HepG2 (cell line): Measurements from ENCODE around the gene BEAN1. TPM values are rescaled to one million over a fixed set of nuclear protein-coding genes. Genes with fewer than 3 reads are reported as not detected.

Source experiments
- ATAC-seq: fragments of 200-7000 bp; cut with Tn5 transposase; 3 replicates; pipeline ENCODE4 v1.9.1; 2020; ENCODE audit warnings: mild to moderate bottlenecking, moderate library complexity
- BruUV-seq: library from RNA; stranded (reverse); fragments of 400-500 nt; replicated peaks from 2 replicates; lab custom pipeline; 2021; lab: Mats Ljungman, UMichigan
- CTCF ChIA-PET: fragments of 300-600 bp; formaldehyde crosslinking; extraction: SDS; loops from one replicate; lab custom pipeline; 2021; ENCODE audit warnings: low total read pairs, inconsistent platforms, low intra/inter-chr PET ratio; lab: Yijun Ruan, JAX
- POLR2A ChIA-PET: fragments of 350-600 bp; sonication (Branson Sonifier 250); formaldehyde crosslinking; loops from one replicate; lab custom pipeline; 2020; ENCODE audit warnings: antibody characterized with exemption, inconsistent platforms; lab: Yijun Ruan, JAX
- DNase-seq: peaks from one replicate; pipeline ENCODE4 v3.0.0-alpha.2; 2015; ENCODE audit warnings: low spot score
- FAIRE-seq: peaks from 3 replicates; lab custom pipeline; 2011; peaks lifted over from hg19 to GRCh38; lab: Jason Lieb, UNC
- H2AFZ ChIP-seq: one replicate; pipeline ENCODE4 v1.6.1; 2011; ENCODE audit warnings: low read length, inconsistent platforms
- H3K27ac ChIP-seq: fragments of 300-600 bp; 3 replicates; pipeline ENCODE4 v1.8.0; 2011; ENCODE audit warnings: mixed run types, mild to moderate bottlenecking, mixed read lengths, low read length, inconsistent platforms; ENCODE audit not compliant: insufficient read depth; ENCODE audit errors: extremely low read length
- H3K27me3 ChIP-seq, 2 experiments: fragments of 200-600 bp in 1 of 2; 2 replicates in 1 of 2; 3 replicates in 1 of 2; pipeline versions ENCODE4 v1.6.0 to v1.8.0; 2011; ENCODE audit warnings: low read length in 2 of 2, mild to moderate bottlenecking in 2 of 2, moderate library complexity in 2 of 2, inconsistent platforms in 1 of 2; ENCODE audit not compliant: insufficient read depth in 2 of 2, control insufficient read depth in 1 of 2
- H3K36me3 ChIP-seq, 2 experiments: fragments of 200-600 bp in 1 of 2; replicated peaks in 1 of 2; 2 replicates in 1 of 2; 3 replicates in 1 of 2; pipeline versions ENCODE4 v1.5.1 to v1.8.0; 2011; ENCODE audit warnings: low read length in 2 of 2, inconsistent platforms in 1 of 2; ENCODE audit not compliant: insufficient read depth in 2 of 2, control insufficient read depth in 1 of 2
- H3K4me1 ChIP-seq: 2 replicates; pipeline ENCODE4 v1.5.1; 2012; ENCODE audit warnings: low read length, inconsistent platforms; ENCODE audit not compliant: insufficient read depth
- H3K4me2 ChIP-seq: 2 replicates; pipeline ENCODE4 v1.6.0; 2011; ENCODE audit warnings: low read depth, low read length, inconsistent platforms
- H3K4me3 ChIP-seq, 3 experiments: fragments of 200-600 bp in 1 of 3; sonication (generic), shearing (Covaris generic) in 1 of 3; replicated peaks in 1 of 3; 2 replicates each; pipeline ENCODE4 v1.5.1; 2011 to 2016; ENCODE audit warnings: low read length in 3 of 3, inconsistent platforms in 2 of 3, low read depth in 2 of 3, mild to moderate bottlenecking in 2 of 3, control low read depth in 1 of 3, mixed read lengths in 1 of 3; ENCODE audit not compliant: insufficient read depth in 1 of 3
- H3K79me2 ChIP-seq: one replicate; pipeline ENCODE4 v1.6.1; 2011; ENCODE audit warnings: low read length, inconsistent platforms; ENCODE audit not compliant: insufficient read depth
- H3K9ac ChIP-seq: 2 replicates; pipeline ENCODE4 v1.6.0; 2011; ENCODE audit warnings: mild to moderate bottlenecking, low read depth, low read length, inconsistent platforms; ENCODE audit not compliant: insufficient read depth
- H3K9me3 ChIP-seq: 2 replicates; pipeline ENCODE4 v1.5.1; 2012; ENCODE audit warnings: mild to moderate bottlenecking, low read length
- H4K20me1 ChIP-seq: 2 replicates; pipeline ENCODE4 v1.6.0; 2011; ENCODE audit warnings: inconsistent platforms, mild to moderate bottlenecking, low read length, moderate library complexity; ENCODE audit not compliant: insufficient read depth
- ARNT2 ChIP-seq: sonication (generic); formaldehyde crosslinking; IDR thresholded peaks from 2 replicates; pipeline ENCODE4 v1.8.0; 2022; ENCODE audit warnings: mild to moderate bottlenecking, low read depth, missing genetic modification reagents, moderate library complexity
- CBX2 ChIP-seq, 2 experiments: fragments of 200-600 bp in 1 of 2; sonication (generic); formaldehyde crosslinking in 1 of 2; IDR thresholded peaks; 2 replicates each; pipeline versions ENCODE4 v1.7.0 to v1.8.1; 2018 to 2022; ENCODE audit warnings: low read depth in 2 of 2, low read length in 1 of 2, mild to moderate bottlenecking in 1 of 2, missing genetic modification reagents in 1 of 2
- CCAR2 ChIP-seq: fragments of 200-400 bp; formaldehyde crosslinking; optimal IDR thresholded peaks from 2 replicates; pipeline ENCODE3; 2018; ENCODE audit warnings: low read depth, mild to moderate bottlenecking, low read length, moderate library complexity
- GABPA ChIP-seq, 2 experiments: IDR thresholded peaks; 2 replicates each; pipeline ENCODE4 v1.6.1; 2011 to 2016; ENCODE audit warnings: low read depth in 2 of 2, low read length in 1 of 2, missing biosample characterization in 1 of 2, missing genetic modification characterization in 1 of 2
- KAT7 ChIP-seq: IDR thresholded peaks from 2 replicates; pipeline ENCODE4 v1.6.1; 2018; ENCODE audit warnings: borderline replicate concordance, missing compliant biosample characterization
- NR2C2 ChIP-seq: sonication (generic); formaldehyde crosslinking; IDR thresholded peaks from 2 replicates; pipeline ENCODE4 v1.4.0; 2020; ENCODE audit warnings: missing genetic modification reagents, mild to moderate bottlenecking, moderate library complexity, borderline replicate concordance
- POLR2G ChIP-seq: fragments of 200-400 bp; formaldehyde crosslinking; IDR thresholded peaks from 2 replicates; pipeline ENCODE4 v1.6.1; 2018; ENCODE audit warnings: mild to moderate bottlenecking, low read depth, low read length, moderate library complexity
- ZFAT ChIP-seq: sonication (generic); formaldehyde crosslinking; conservative IDR thresholded peaks from 2 replicates; pipeline ENCODE4 v1.8.1; 2023; ENCODE audit warnings: missing genetic modification reagents, inconsistent platforms
- ZNF350 ChIP-seq: sonication (generic); formaldehyde crosslinking; IDR thresholded peaks from 2 replicates; pipeline ENCODE4 v1.4.0; 2020; ENCODE audit warnings: mild to moderate bottlenecking, low read depth, missing genetic modification reagents, borderline replicate concordance
- ZSCAN20 ChIP-seq: sonication (generic); formaldehyde crosslinking; IDR thresholded peaks from 2 replicates; pipeline ENCODE4 v1.4.0; 2020; ENCODE audit warnings: missing genetic modification reagents, mild to moderate bottlenecking, borderline replicate concordance
- WGBS: methylation state at CpG from one replicate; pipeline ENCODE4 v1.1.6; 2017; ENCODE audit warnings: low lambda C conversion rate; 5-methylcytosine and 5-hydroxymethylcytosine counted together
- in situ Hi-C: cut with HindIII; loops from 2 replicates; pipeline ENCODE4 v1.10.0; 2017; ENCODE audit warnings: low pct_unique_long_range_greater_than_20kb; ENCODE audit not compliant: extremely low pct_ligation_motif_present
- intact Hi-C: fragments of 100-400 bp; cut with micrococcal nuclease; formaldehyde crosslinking; loops from one replicate; pipeline ENCODE4 v1.10.0; 2022; ENCODE audit not compliant: unreplicated experiment
- polyA plus RNA-seq, 8 experiments: library from polyadenylated mRNA; depleted of rRNA in 3 of 8; stranded (reverse) in 7 of 8; unstranded in 1 of 8; fragments of >200 nt; fragmentation: Illumina TruSeq in 4 of 8; extraction: Trizol in 4 of 8; gene quantifications; 2 replicates each; pipeline versions ENCODE4 v1.2.1 to v1.2.3, GENCODE V29; 2011 to 2016; ENCODE audit warnings: low read depth in 4 of 8, missing spikeins in 1 of 8, mixed read lengths in 1 of 8; ENCODE audit not compliant: insufficient read depth in 1 of 8
- total RNA-seq, 5 experiments: library from RNA; depleted of rRNA; stranded (reverse); fragments of >200 nt; fragmentation: Illumina TruSeq; extraction: Trizol; gene quantifications; 2 replicates each; pipeline ENCODE4 v1.2.3, GENCODE V29; 2016; ENCODE audit warnings: low read depth in 1 of 5
- TF ChIP-seq, protein P1 (sequence below): IDR thresholded peaks from 2 replicates; pipeline ENCODE4 v1.6.1; 2016; ENCODE audit warnings: low read depth
- TF ChIP-seq, protein P2 (sequence below): conservative IDR thresholded peaks from 2 replicates; pipeline ENCODE4 v1.6.1; 2018; ENCODE audit warnings: missing genetic modification reagents

Gene BEAN1
- total and polyA plus RNA-seq, 2 of the 13 experiments (the other 11 are each of a cell fraction or from before 2014, with no cell fraction given): 0.53 to 1.4 TPM

- TF ChIP-seq CBX2 (IDR thresholded peaks at IDR 0.05; ENCODE audit: low read depth, low read length) (no peak), CBX2 (CRISPR knock-in tag; IDR thresholded peaks at IDR 0.05; ENCODE audit: low read depth) (no peak), ZSCAN20 (CRISPR knock-in tag) (no peak)
- TF ChIP-seq, protein P1, sequence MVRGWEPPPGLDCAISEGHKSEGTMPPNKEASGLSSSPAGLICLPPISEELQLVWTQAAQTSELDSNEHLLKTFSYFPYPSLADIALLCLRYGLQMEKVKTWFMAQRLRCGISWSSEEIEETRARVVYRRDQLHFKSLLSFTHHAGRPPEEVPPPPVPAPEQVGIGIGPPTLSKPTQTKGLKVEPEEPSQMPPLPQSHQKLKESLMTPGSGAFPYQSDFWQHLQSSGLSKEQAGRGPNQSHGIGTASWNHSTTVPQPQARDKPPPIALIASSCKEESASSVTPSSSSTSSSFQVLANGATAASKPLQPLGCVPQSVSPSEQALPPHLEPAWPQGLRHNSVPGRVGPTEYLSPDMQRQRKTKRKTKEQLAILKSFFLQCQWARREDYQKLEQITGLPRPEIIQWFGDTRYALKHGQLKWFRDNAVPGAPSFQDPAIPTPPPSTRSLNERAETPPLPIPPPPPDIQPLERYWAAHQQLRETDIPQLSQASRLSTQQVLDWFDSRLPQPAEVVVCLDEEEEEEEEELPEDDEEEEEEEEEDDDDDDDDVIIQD (CRISPR knock-in tag): no peak
These were observed 20.4 kb upstream of the BEAN1 start (continued) for GRCh38 chr16:66406534-66407221.

GRCh38 chr16:66408163-66409048, 18.7 kb upstream of the BEAN1 start:
- in situ Hi-C loops (loop anchor here (5.0 to 25.0 kb wide), 4 partner anchors 39 to 454 kb away; no protein-coding TSS in a partner anchor), intact Hi-C loops (loop anchor here (5.0 kb wide), 1 partner anchor 179 kb away; no protein-coding TSS in a partner anchor)
- peak; percentile 89 for FAIRE-seq
- Histone ChIP-seq H2AFZ (no peak overlapping the region), H4K20me1 (no peaks in the 10 kb centered on the region), H3K27me3 (no peaks in the 10 kb centered on the region), H3K4me3 (peak overlapping the region; percentile 50 to 68 (median 50)), H3K36me3 (0 out of 5 replicates have a peak, but pooled peaks cover 0 to 5% of the 10 kb centered on the region in 2 experiments), H3K4me1 (peaks cover 46% of the 10 kb centered on the region), H3K9me3 (peaks cover 6% of the 10 kb centered on the region; the same call in 1 of the 2 replicates), H3K4me2 (peak overlapping the region; percentile 90), H3K9ac (peak overlapping the region; percentile 86), H3K27ac (peak overlapping the region; percentile 94), H3K79me2 (no peaks in the 10 kb centered on the region)
- BruUV-seq: TSS peak; percentile 80
- peak; percentile 93 for DNase-seq
- WGBS: 4% methylated on average over 5 of the region's 5 CpGs
- peak; percentile 82 for ATAC-seq
- ChIA-PET CTCF (interaction anchor here (6.5 kb wide), 1 partner anchor 73 kb away, joined by 121 read pairs; no protein-coding TSS in a partner anchor), POLR2A (interaction anchor here (0.8 to 3.5 kb wide), 8 partner anchors 10 to 196 kb away, joined by 3 to 48 read pairs (median 4); partner anchors contain the start of genes CKLF and CMTM3)
- TF ChIP-seq GABPA (IDR thresholded peaks at IDR 0.05; ENCODE audit: low read depth, low read length) (peak; percentile 38; the same call in 1 of the 2 replicates), GABPA (CRISPR knock-in tag; IDR thresholded peaks at IDR 0.05; ENCODE audit: low read depth) (peak; percentile 90), POLR2G (peak; percentile 74), ZFAT (CRISPR knock-in tag) (no peak), ZNF350 (CRISPR knock-in tag) (0 out of 2 replicates have a peak, but pooled peaks have one; percentile 41), KAT7 (CRISPR knock-in tag) (peak; percentile 34; the same call in 1 of the 2 replicates), ARNT2 (CRISPR knock-in tag) (no peak), NR2C2 (peak; percentile 41; the same call in 1 of the 2 replicates), CCAR2 (no peak)
- TF ChIP-seq, protein P2, sequence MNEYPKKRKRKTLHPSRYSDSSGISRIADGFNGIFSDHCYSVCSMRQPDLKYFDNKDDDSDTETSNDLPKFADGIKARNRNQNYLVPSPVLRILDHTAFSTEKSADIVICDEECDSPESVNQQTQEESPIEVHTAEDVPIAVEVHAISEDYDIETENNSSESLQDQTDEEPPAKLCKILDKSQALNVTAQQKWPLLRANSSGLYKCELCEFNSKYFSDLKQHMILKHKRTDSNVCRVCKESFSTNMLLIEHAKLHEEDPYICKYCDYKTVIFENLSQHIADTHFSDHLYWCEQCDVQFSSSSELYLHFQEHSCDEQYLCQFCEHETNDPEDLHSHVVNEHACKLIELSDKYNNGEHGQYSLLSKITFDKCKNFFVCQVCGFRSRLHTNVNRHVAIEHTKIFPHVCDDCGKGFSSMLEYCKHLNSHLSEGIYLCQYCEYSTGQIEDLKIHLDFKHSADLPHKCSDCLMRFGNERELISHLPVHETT (CRISPR knock-in tag): 0 out of 2 replicates have a peak, but pooled peaks have one; percentile 24
